ENCODE results near the gene IGLON5.

IGLON5 gene

DNA sequence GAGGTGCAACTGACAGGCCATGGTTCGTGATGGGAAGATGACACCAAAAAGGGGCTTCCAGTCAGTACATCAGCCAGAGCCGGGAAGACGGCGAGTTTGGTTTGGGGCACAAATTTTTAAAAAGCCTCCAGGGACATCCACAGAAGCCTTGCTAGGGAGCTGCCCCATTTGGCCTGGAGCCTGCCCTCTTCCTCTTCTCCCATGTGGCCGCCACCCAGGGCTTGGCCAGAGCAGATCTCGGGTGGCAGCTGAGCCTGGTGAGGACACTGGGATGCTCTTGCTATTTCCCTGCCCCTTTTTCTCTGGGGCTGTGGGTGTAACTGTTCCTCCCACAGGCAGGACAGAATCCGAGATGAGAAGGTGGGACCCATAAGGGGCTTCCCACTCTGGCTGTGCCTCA lies 46.5 kb downstream of the IGLON5 start:
- no peaks in the 10 kb centered on the region for H3K9me3 Mint-ChIP-seq (ENCODE audit: low read depth)
- no peaks in the 10 kb centered on the region for H3K27me3 Mint-ChIP-seq
- no peak overlapping the region for H3K4me3 Mint-ChIP-seq
- no peak overlapping the region for H3K27ac Mint-ChIP-seq
- peaks cover 47% of the 10 kb centered on the region for H3K4me1 Mint-ChIP-seq (ENCODE audit: low read depth)
- no peaks in the 10 kb centered on the region for H3K36me3 Mint-ChIP-seq

DNA sequence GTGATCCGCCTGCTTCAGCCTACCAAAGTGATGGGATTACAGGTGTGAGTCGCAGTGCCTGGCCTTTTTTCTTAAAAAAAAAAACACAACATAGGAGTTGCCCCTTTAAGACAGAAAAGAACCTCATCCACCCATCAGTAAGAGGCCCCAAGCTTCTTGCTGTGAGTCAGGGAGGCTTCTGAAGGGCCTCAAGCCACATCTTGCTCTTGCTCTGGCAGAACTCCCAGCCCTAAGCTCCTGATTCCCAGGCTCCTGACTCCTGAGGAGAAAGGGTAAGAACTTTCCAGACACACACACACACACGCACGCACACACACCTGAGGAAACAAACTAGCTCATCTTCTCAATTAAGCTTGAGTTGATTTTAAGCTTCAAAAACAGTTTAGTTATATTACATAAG lies 47.9 kb downstream of the IGLON5 start:
- Mint-ChIP-seq H3K36me3 (no peaks in the 10 kb centered on the region), H3K27me3 (no peaks in the 10 kb centered on the region), H3K9me3 (ENCODE audit: low read depth) (no peaks in the 10 kb centered on the region), H3K27ac (no peak overlapping the region), H3K4me3 (no peak overlapping the region), H3K4me1 (ENCODE audit: low read depth) (peaks cover 57% of the 10 kb centered on the region)

DNA sequence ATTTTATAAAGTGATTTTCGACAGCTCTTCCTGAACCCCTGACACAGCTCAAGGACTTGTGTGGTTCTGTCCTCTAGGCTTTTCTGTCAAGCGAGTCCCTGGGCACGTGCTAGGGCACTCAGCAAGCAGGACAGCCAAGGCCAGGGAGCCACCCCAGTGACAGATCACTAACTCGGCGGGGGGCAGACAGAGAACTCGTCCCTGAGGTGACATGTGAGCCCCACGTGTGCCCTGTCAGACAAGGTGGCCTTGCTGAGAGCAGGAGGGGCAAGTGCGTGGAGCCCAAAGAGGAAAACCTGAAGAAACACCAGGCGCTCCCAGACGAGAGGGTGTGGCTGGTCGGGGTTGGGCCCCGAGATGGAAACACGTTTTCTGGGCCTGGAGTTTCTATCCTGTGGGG lies 49.8 kb downstream of the IGLON5 start:
- peaks cover 56% of the 10 kb centered on the region for H3K4me1 Mint-ChIP-seq (ENCODE audit: low read depth)
- no peak overlapping the region for H3K4me3 Mint-ChIP-seq
- no peaks in the 10 kb centered on the region for H3K9me3 Mint-ChIP-seq (ENCODE audit: low read depth)
- H3K27me3 Mint-ChIP-seq, result no peaks in the 10 kb centered on the region
- no peak overlapping the region for H3K27ac Mint-ChIP-seq
- H3K36me3 Mint-ChIP-seq, result no peaks in the 10 kb centered on the region

DNA sequence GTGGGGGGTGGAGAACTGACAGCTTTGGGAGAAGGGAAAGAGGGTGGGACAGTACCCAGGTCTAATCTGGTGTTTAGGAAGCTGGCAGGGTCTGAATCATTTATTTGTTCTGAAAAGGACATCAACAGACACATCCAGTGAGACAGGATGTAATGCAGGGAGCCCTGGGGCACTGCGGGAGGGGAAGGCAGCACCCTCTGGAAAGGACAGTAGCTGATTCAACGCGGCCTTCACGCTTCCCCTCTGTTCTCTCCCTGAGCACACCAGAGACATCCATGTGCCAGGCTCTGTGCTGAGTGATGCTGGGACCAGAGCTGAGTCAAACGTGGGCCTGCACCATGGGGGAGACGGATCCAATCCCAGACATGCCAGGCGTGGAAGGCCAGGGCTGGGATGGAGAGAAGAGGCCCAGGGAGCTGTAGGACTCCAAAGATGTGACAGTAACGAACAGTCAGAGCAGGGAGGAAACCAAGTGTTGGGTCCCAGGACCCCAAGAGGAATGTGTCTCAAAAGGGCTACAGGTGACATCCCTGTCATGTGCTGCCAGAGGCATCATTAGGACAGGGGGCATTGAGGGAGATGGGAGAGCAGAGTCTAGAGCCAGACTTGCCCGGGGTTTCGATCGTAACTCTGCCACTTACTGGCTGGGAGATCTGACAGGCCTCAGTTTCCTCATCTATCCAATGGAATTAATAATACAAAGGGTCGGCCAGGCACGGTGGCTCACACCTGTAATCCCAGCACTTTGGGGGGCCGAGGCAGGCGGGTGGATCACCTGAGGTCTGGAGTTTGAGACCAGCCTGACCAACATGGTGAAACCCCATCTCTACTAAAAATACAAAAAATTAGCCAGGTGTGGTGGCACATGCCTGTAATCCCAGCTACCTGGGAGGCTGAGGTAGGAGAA lies 53.0 kb downstream of the IGLON5 start:
- Mint-ChIP-seq H3K27ac (peak overlapping the region; percentile 92), H3K36me3 (no peaks in the 10 kb centered on the region), H3K4me3 (peak overlapping the region; percentile 80), H3K27me3 (no peaks in the 10 kb centered on the region), H3K4me1 (ENCODE audit: low read depth) (peaks cover 54% of the 10 kb centered on the region), H3K9me3 (ENCODE audit: low read depth) (no peaks in the 10 kb centered on the region)

DNA sequence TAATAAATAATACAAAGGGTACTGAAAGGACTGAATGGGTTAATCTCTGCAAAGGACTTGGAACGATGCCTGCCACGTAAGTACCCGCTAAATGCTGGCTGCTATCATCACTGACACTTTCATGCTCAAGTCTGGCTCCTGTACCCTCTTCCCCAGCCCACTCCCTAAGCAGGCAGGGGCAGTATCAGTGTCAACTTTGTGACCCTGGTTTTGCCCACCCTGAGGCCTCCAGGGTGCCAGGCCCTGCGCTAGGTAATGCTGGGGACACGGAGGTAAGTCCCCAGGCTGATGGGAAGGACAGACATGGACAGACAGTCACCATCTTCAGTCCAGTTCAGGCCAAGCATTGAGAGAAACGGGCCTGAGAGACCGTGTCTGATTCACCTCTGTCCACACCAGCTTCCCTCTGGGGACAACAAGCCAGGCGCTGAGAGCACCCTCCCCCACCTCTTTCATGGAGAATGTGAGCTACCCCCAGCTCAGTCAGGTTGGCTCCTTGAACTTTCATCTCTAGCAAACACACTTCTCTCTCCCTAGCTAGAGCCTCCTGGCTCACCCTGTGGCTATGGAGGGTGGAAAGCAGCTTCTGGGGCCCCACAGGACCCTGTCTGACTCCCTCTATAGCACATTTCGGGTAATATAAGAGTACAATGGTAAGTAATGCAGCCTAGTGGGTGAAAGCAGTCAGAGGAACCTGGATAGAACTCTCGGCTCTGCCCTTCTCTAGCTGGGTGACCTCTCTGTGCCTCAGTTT lies 53.9 kb downstream of the IGLON5 start:
- Mint-ChIP-seq H3K4me1 (ENCODE audit: low read depth) (peaks cover 56% of the 10 kb centered on the region), H3K27me3 (no peaks in the 10 kb centered on the region), H3K27ac (peak overlapping the region; percentile 99), H3K36me3 (peaks cover 3% of the 10 kb centered on the region), H3K9me3 (ENCODE audit: low read depth) (no peaks in the 10 kb centered on the region), H3K4me3 (peak overlapping the region; percentile 100)

DNA sequence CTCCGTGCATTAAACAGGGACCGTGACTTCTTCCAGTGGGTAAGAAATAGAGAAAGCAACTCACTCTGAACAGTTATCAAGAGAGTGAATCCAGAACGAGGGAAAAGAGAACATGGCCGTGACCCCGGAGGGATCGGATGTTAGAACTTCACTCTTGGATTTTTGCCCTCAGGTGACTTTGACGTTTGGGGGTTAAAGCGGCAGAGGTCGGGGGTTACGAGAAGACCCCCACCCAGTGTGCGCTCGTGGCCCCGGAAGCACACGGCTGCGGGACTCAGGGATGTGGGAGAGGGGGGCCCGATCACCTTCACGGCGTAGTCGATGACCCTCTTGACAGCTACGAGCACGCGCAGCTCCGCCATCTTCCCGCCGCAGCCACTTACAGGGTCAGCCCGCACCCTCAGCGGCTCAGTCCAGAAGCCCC lies 54.5 kb downstream of the IGLON5 start, which contains the start of gene ETFB:
TSS of gene ETFB (minus strand) at position 424 of the 424 bp plus-strand sequence. CDS start at position 362, 62 bp downstream.
- Mint-ChIP-seq H3K36me3 (peaks cover 4% of the 10 kb centered on the region), H3K27ac (peak within 1 kb of the TSS; percentile 99), H3K9me3 (ENCODE audit: low read depth) (no peaks in the 10 kb centered on the region), H3K4me1 (ENCODE audit: low read depth) (peaks cover 59% of the 10 kb centered on the region), H3K4me3 (peak within 1 kb of the TSS; percentile 100), H3K27me3 (no peaks in the 10 kb centered on the region)

DNA sequence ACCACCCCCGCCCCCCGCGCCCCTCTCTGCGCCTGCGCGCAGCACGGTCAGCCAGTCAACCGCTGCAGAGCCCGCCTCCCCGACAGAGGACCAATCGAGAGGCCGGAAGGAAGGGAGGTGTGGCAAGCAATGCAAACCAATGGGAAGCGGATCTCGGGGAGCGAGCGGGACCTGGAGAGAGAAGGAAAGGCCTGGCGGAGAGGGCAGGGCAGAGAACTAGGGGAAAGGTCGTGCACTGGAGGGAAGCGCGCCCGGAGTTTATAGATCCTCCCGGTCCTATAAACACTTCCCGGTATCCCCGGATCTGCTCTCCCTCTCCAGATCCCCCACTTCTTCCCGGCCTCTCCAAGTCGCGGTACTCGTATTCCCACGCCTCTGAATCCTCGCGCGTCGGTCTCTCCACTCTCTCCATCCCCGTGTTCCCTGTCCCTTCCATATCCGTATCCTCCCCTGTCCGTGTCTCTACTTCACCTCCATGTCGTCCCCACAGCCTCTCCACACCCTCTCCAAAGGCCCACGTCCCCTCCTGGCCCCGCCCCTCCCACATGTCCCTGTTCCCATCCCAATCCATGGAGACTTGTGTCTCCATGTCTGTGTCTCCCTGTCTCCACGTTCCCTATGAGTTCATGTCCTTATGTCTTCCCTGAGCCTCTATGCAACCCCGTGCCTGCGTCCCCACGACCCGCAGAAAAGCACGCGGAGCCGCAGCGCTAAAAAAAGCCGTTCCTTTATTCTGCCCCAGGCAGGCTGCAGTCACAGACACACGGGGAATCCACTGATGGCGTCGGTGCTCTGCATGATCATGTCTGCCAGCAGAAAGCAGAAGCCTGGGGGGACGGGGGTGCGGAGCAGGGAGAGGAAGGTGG lies 55.2 kb downstream of the IGLON5 start:
- no peaks in the 10 kb centered on the region for H3K27me3 Mint-ChIP-seq
- H3K36me3 Mint-ChIP-seq, result peaks cover 4% of the 10 kb centered on the region
- H3K4me1 Mint-ChIP-seq (ENCODE audit: low read depth), result peaks cover 65% of the 10 kb centered on the region
- no peaks in the 10 kb centered on the region for H3K9me3 Mint-ChIP-seq (ENCODE audit: low read depth)
- H3K4me3 Mint-ChIP-seq, result peak overlapping the region; percentile 100
- peak overlapping the region; percentile 99 for H3K27ac Mint-ChIP-seq

DNA sequence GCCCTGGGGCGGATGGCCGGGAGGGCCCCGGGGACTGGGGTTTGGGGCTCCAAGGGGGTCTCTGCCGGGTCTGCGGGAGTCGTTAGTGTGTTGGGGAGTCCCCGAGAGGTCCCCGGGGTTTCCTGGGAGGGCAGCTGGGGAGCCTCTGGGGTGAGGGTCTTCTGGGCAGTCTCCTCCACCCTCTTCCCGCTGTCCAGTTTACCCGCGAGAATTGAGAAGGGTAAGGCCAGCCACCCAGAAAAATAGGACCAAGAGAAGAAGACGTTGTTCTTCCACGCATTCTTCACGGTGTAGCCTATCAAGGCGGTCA lies 55.8 kb downstream of the IGLON5 start:
- H3K4me3 Mint-ChIP-seq, result peak overlapping the region; percentile 100
- H3K27ac Mint-ChIP-seq, result peak overlapping the region; percentile 99
- H3K4me1 Mint-ChIP-seq (ENCODE audit: low read depth), result peaks cover 66% of the 10 kb centered on the region
- H3K27me3 Mint-ChIP-seq, result no peaks in the 10 kb centered on the region
- peaks cover 4% of the 10 kb centered on the region for H3K36me3 Mint-ChIP-seq
- no peaks in the 10 kb centered on the region for H3K9me3 Mint-ChIP-seq (ENCODE audit: low read depth)

DNA sequence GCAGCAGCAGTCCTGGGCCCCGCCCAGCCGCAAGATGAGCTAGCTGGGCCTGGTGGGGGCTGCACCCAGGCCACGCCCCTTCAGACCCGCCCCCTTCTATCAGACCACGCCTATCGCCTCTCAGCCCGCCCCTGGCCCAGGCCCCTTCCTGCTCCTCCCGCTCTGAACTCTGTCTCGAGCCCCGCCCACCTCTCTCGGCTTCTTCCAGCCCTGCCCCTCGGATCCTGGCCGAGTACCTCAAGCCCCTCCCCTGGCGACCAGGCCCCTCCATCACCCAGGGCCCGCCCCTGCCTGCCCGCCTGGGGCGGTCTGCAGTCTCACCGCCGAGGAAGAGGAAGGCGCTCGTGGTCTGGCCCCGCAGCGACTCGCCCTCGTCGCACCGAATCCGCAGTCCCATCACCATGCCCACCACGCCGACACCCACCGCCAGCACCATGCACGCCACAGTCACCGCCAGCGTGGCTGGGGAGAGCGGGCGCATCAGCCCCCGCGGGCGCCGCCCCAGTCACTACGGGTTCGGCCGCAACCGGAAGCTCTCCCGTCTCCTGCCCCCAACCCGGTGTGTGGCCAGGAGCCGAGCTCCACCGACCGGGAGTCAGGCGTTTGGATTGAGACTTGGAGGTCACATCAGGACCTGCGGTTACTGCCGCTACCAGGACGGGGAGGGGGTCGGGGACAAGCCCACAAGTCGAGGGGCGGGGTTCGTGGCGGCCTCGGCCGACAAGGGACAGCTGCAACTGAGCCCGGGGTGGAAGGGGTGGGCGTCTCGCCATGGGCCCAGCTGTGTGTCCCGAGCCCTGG lies 56.3 kb downstream of the IGLON5 start:
- no peaks in the 10 kb centered on the region for H3K9me3 Mint-ChIP-seq (ENCODE audit: low read depth)
- H3K36me3 Mint-ChIP-seq, result peaks cover 4% of the 10 kb centered on the region
- peaks cover 66% of the 10 kb centered on the region for H3K4me1 Mint-ChIP-seq (ENCODE audit: low read depth)
- peak overlapping the region; percentile 100 for H3K4me3 Mint-ChIP-seq
- H3K27ac Mint-ChIP-seq, result peak overlapping the region; percentile 99
- no peaks in the 10 kb centered on the region for H3K27me3 Mint-ChIP-seq

DNA sequence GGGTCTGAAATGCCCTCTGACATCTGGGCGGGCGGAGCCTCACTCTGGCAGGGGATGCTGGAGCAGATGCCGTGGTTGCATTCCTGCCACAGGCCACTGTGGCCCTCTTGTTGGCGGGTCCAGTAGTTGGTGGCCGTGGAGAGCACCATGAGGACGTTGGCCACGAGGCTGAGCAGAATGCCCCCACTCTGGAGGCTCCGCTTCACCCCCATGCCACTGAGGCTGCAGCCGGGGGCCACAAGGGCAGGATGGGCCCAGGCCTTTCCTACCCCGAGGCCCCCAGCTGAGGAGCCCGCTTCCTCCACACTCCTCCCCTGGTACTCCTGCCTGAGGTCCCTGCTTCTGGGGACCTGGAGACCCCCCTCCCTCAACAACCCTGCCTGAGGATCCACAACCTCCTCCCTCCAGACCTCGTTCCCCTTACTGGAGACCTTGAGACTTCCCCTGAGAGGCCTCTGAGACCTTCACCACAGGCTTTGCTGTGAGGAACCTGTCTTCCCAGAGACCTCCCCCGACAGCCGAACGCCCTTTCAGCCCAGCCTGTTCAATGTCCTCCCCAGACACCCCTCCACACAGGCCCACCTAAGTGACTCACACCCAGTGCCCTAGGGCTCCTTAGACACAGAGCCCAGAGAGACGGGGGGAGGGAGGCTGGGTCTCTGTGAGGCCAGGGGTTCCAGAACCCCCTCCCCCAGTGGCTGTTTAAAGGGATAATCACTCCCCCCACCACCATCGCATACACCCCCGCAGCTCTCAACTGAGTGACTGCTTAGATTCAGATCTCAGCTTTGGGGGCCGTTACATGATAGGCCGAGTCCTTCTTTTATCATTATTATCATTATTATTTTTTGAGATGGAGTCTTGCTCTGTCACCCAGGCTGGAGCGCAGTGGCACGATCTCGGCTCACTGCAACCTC lies 57.2 kb downstream of the IGLON5 start, which contains the start of gene CLDND2:
TSS of gene CLDND2 (minus strand) at position 638 of the 917 bp plus-strand sequence. CDS start at position 212, 426 bp downstream.
- H3K27ac Mint-ChIP-seq, result peak within 1 kb of the TSS; percentile 99
- H3K4me3 Mint-ChIP-seq, result peak within 1 kb of the TSS; percentile 100
- peaks cover 66% of the 10 kb centered on the region for H3K4me1 Mint-ChIP-seq (ENCODE audit: low read depth)
- no peaks in the 10 kb centered on the region for H3K9me3 Mint-ChIP-seq (ENCODE audit: low read depth)
- H3K36me3 Mint-ChIP-seq, result peaks cover 4% of the 10 kb centered on the region
- H3K27me3 Mint-ChIP-seq, result no peaks in the 10 kb centered on the region

DNA sequence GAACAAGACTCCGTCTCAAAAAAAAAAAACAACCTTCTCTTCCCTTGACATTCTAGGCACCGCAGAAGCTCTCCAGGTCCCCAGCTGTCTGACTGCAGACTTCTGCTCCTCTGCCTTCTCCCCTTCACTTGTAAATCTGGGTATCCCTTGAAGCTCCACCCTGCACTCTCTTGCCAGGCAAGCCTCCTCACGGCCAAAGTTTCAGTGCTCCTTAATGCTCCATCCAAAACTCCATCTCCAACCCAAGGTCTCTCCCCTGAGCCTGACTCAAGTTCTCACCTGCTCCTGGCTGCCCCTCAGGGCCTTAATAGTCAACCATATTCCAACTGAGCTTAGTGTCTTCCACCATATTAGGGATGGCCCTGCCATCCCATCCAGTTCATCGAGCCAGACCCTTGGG lies 58.8 kb downstream of the IGLON5 start:
- peak overlapping the region; percentile 87 for H3K4me3 Mint-ChIP-seq
- H3K4me1 Mint-ChIP-seq (ENCODE audit: low read depth), result peaks cover 69% of the 10 kb centered on the region
- peak overlapping the region; percentile 94 for H3K27ac Mint-ChIP-seq
- H3K27me3 Mint-ChIP-seq, result no peaks in the 10 kb centered on the region
- H3K9me3 Mint-ChIP-seq (ENCODE audit: low read depth), result no peaks in the 10 kb centered on the region
- H3K36me3 Mint-ChIP-seq, result peaks cover 4% of the 10 kb centered on the region

DNA sequence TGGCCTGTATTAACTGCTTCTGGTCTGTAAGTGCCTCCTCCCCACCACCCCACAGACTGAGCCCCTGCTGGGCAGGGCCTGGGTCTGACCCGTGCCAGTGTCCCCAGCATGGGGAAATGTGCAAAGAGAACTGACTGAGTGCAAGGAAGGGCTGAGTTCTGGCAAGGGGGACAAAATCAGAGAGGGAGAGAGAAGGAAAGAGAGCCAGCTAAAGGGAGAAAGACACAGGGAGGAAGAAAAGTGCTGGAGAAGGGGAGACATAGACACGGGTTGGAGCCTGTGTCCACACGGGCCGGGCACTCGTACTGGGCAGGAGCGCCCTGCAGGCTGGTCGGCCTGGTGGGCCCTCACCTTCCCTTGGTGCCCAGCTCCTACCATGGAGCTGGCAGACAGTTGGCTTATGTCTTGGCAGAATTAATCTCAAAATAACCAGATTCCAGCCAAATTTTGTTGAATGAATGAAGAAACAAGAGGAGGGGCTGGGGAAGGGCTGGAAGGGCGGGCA lies 59.8 kb downstream of the IGLON5 start:
- no peaks in the 10 kb centered on the region for H3K9me3 Mint-ChIP-seq (ENCODE audit: low read depth)
- H3K27me3 Mint-ChIP-seq, result no peaks in the 10 kb centered on the region
- H3K4me3 Mint-ChIP-seq, result peak overlapping the region; percentile 87
- peak overlapping the region; percentile 94 for H3K27ac Mint-ChIP-seq
- H3K36me3 Mint-ChIP-seq, result peaks cover 4% of the 10 kb centered on the region
- H3K4me1 Mint-ChIP-seq (ENCODE audit: low read depth), result peaks cover 72% of the 10 kb centered on the region
